ENCODE data around the gene CFAP141. TPM values are rescaled to one million over a fixed set of nuclear protein-coding genes. Genes with fewer than 3 reads are reported as not detected.

The CFAP141 gene
- total and polyA plus RNA-seq, 2 of the 13 experiments (the other 11 are each of a cell fraction or from before 2014, with no cell fraction given), result not detected

DNA sequence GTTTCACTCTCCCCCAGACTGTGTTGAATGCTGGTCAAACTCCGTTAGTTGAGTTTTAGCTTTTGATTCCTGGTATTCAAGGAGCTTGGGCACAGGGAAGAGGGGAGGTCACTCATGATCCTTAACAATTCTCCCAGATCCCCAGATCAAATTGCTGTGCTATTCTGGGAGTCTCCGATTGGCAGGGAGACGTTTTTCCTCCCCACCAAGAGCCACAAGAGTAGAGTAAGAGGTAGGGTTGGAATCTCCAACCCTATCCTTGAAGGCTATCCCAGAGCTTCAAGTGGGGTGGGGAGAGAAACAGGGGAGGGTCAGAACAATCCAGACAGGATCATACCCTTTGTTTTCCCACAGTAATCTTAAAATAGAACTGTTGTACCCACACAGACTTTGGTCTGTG lies 13.7 kb downstream of the CFAP141 start (continued):
- TF ChIP-seq, protein P1, sequence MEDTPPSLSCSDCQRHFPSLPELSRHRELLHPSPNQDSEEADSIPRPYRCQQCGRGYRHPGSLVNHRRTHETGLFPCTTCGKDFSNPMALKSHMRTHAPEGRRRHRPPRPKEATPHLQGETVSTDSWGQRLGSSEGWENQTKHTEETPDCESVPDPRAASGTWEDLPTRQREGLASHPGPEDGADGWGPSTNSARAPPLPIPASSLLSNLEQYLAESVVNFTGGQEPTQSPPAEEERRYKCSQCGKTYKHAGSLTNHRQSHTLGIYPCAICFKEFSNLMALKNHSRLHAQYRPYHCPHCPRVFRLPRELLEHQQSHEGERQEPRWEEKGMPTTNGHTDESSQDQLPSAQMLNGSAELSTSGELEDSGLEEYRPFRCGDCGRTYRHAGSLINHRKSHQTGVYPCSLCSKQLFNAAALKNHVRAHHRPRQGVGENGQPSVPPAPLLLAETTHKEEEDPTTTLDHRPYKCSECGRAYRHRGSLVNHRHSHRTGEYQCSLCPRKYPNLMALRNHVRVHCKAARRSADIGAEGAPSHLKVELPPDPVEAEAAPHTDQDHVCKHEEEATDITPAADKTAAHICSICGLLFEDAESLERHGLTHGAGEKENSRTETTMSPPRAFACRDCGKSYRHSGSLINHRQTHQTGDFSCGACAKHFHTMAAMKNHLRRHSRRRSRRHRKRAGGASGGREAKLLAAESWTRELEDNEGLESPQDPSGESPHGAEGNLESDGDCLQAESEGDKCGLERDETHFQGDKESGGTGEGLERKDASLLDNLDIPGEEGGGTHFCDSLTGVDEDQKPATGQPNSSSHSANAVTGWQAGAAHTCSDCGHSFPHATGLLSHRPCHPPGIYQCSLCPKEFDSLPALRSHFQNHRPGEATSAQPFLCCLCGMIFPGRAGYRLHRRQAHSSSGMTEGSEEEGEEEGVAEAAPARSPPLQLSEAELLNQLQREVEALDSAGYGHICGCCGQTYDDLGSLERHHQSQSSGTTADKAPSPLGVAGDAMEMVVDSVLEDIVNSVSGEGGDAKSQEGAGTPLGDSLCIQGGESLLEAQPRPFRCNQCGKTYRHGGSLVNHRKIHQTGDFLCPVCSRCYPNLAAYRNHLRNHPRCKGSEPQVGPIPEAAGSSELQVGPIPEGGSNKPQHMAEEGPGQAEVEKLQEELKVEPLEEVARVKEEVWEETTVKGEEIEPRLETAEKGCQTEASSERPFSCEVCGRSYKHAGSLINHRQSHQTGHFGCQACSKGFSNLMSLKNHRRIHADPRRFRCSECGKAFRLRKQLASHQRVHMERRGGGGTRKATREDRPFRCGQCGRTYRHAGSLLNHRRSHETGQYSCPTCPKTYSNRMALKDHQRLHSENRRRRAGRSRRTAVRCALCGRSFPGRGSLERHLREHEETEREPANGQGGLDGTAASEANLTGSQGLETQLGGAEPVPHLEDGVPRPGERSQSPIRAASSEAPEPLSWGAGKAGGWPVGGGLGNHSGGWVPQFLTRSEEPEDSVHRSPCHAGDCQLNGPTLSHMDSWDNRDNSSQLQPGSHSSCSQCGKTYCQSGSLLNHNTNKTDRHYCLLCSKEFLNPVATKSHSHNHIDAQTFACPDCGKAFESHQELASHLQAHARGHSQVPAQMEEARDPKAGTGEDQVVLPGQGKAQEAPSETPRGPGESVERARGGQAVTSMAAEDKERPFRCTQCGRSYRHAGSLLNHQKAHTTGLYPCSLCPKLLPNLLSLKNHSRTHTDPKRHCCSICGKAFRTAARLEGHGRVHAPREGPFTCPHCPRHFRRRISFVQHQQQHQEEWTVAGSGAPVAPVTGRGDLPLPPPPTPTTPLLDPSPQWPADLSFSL (CRISPR knock-in tag; IDR thresholded peaks at IDR 0.05), result no peak
- TF ChIP-seq ZNF605 (CRISPR knock-in tag; IDR thresholded peaks at IDR 0.05) (no peak), YEATS2 (CRISPR knock-in tag; IDR thresholded peaks at IDR 0.05; ENCODE audit: borderline replicate concordance) (no peak), DMAP1 (CRISPR knock-in tag; IDR thresholded peaks at IDR 0.05) (no peak), JUND (CRISPR knock-in tag; IDR thresholded peaks at IDR 0.05) (no peak), KAT7 (CRISPR knock-in tag; IDR thresholded peaks at IDR 0.05; ENCODE audit: borderline replicate concordance) (no peak), KDM1A (CRISPR knock-in tag; IDR thresholded peaks at IDR 0.05) (no peak), U2AF1 (optimal IDR thresholded peaks at IDR 0.05; ENCODE audit: low read depth, low read length) (no peak), CAMTA2 (CRISPR knock-in tag; IDR thresholded peaks at IDR 0.05; ENCODE audit: borderline replicate concordance) (no peak), ZNF296 (CRISPR knock-in tag; conservative IDR thresholded peaks at IDR 0.05) (no peak)
- TF ChIP-seq, protein P2, sequence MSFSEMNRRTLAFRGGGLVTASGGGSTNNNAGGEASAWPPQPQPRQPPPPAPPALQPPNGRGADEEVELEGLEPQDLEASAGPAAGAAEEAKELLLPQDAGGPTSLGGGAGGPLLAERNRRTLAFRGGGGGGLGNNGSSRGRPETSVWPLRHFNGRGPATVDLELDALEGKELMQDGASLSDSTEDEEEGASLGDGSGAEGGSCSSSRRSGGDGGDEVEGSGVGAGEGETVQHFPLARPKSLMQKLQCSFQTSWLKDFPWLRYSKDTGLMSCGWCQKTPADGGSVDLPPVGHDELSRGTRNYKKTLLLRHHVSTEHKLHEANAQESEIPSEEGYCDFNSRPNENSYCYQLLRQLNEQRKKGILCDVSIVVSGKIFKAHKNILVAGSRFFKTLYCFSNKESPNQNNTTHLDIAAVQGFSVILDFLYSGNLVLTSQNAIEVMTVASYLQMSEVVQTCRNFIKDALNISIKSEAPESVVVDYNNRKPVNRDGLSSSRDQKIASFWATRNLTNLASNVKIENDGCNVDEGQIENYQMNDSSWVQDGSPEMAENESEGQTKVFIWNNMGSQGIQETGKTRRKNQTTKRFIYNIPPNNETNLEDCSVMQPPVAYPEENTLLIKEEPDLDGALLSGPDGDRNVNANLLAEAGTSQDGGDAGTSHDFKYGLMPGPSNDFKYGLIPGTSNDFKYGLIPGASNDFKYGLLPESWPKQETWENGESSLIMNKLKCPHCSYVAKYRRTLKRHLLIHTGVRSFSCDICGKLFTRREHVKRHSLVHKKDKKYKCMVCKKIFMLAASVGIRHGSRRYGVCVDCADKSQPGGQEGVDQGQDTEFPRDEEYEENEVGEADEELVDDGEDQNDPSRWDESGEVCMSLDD (CRISPR knock-in tag; IDR thresholded peaks at IDR 0.05; ENCODE audit: borderline replicate concordance), result no peak
- TF ChIP-seq, protein P3, sequence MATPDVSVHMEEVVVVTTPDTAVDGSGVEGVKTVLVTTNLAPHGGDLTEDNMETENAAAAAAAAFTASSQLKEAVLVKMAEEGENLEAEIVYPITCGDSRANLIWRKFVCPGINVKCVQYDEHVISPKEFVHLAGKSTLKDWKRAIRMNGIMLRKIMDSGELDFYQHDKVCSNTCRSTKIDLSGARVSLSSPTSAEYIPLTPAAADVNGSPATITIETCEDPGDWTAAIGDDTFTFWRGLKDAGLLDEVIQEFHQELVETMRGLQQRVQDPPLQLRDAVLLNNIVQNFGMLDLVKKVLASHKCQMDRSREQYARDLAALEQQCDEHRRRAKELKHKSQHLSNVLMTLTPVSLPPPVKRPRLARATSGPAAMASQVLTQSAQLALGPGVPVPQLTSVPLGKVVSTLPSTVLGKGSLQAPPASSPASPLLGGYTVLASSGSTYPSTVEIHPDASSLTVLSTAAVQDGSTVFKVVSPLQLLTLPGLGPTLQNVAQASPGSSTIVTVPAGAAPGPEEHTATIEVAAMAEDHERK (CRISPR knock-in tag; IDR thresholded peaks at IDR 0.05; ENCODE audit: low read depth), result no peak

Measured in HepG2 (cell line).